Ovary (tissue), 9 donors: ENCODE data around the gene PAPOLA. TPM values are rescaled to one million over a fixed set of nuclear protein-coding genes. Genes with fewer than 3 reads are reported as not detected.

Experiments
- DNase-seq, 5 donors: peaks; one replicate each; pipeline ENCODE4 v3.0.0-alpha.2; 2019 to 2020
- H3K27ac ChIP-seq, 2 donors: fragments of 200-600 bp; one replicate each; pipeline versions ENCODE4 v1.5.1 to v1.8.0; 2019 to 2022
- H3K27me3 ChIP-seq: fragments of 200-600 bp; one replicate; pipeline ENCODE4 v1.8.0; 2022
- H3K36me3 ChIP-seq: fragments of 200-600 bp; sonication (generic); one replicate; pipeline ENCODE4 v1.5.1; 2019
- H3K4me1 ChIP-seq: one replicate; pipeline ENCODE4 v1.8.1; 2013; ENCODE audit warnings: mild to moderate bottlenecking, moderate library complexity; ENCODE audit not compliant: insufficient read depth
- H3K4me3 ChIP-seq: fragments of 200-600 bp; sonication (generic); one replicate; pipeline ENCODE4 v1.5.1; 2017
- H3K9me3 ChIP-seq, 2 donors: fragments of 200-600 bp in 1 of 2; sonication (generic) in 1 of 2; one replicate each; pipeline versions ENCODE4 v1.5.1 to v1.8.1; 2013 to 2019; ENCODE audit warnings: mild to moderate bottlenecking in 1 of 2, moderate library complexity in 1 of 2
- EP300 ChIP-seq: sonication (generic); formaldehyde crosslinking; IDR thresholded peaks from one replicate; pipeline ENCODE4 v1.6.1; 2017; ENCODE audit warnings: antibody characterized with exemption
- POLR2A ChIP-seq: fragments of 450-650 bp; IDR thresholded peaks from one replicate; pipeline ENCODE4 v1.6.1; 2017; ENCODE audit warnings: antibody characterized with exemption, mild to moderate bottlenecking, moderate library complexity
- WGBS, 3 donors: extraction: QIAGEN DNeasy Blood & Tissue Kit in 1 of 3; methylation state at CpG; one replicate each; pipeline versions ENCODE4 v1.1.5 to v1.1.7; 2013 to 2017; 5-methylcytosine and 5-hydroxymethylcytosine counted together
- intact Hi-C, 4 donors: fragments of 100-400 bp; cut with DNase I; formaldehyde crosslinking; loops; one replicate each; pipeline versions ENCODE4 v1.11.0 to v1.15.1; 2022 to 2023
- polyA plus RNA-seq, 2 donors: library from polyadenylated mRNA; stranded (reverse); fragments of 200-250 nt in 1 of 2; fragments of 350-450 nt in 1 of 2; fragmentation: Illumina TruSeq in 1 of 2; extraction: RNeasy Lipid Tissue Mini Kit (QIAGEN cat#74804) in 1 of 2; gene quantifications; one replicate each; pipeline ENCODE4 v1.2.3, GENCODE V29; 2013 to 2014
- total RNA-seq, 7 donors: library from RNA; depleted of rRNA in 2 of 7; stranded (reverse); fragments of >200 nt in 2 of 7; fragmentation: NEBNext Ultra II Directional in 3 of 7; extraction: Animal tissue kit (Norgen Biotek cat#: 25700) in 3 of 7; gene quantifications; one replicate each; pipeline versions ENCODE4 v1.1.0 to v1.2.4, GENCODE V29; 2016 to 2023
- TF ChIP-seq, protein P1 (sequence below), 3 donors: fragments of 450-650 bp in 2 of 3; fragments of 200-600 bp in 1 of 3; IDR thresholded peaks; one replicate each; pipeline versions ENCODE4 v1.5.1 to v1.8.0; 2016 to 2022; ENCODE audit warnings: antibody characterized with exemption in 3 of 3, mild to moderate bottlenecking in 1 of 3
- donor health status: DM: no; HTN: no; CAD: no; lungs with moderate emphysema.
- donor health status: DM: no; HTN: no; CAD: no.
- donor health status: Bipolar disorder and iron deficiency.
- donor health status: DM: yes; HTN: yes; CAD: no.
- donor health status: DM: no; HTN: no; CAD: no.
- donor health status: DM: yes; HTN: yes; CAD: no.

PAPOLA gene
- total and polyA plus RNA-seq, 9 donors: 68.5 to 187 (median 149) TPM

GRCh38 chr14:96586056-96586455, 83.9 kb downstream of the PAPOLA start:
- Histone ChIP-seq H3K27ac (no peak overlapping the region), H3K9me3 (no peaks in the 10 kb centered on the region), H3K4me1 (no peaks in the 10 kb centered on the region), H3K27me3 (no peaks in the 10 kb centered on the region), H3K4me3 (no peak overlapping the region), H3K36me3 (no peaks in the 10 kb centered on the region)
- TF ChIP-seq EP300 (no peak), POLR2A (no peak)
- TF ChIP-seq, protein P1, sequence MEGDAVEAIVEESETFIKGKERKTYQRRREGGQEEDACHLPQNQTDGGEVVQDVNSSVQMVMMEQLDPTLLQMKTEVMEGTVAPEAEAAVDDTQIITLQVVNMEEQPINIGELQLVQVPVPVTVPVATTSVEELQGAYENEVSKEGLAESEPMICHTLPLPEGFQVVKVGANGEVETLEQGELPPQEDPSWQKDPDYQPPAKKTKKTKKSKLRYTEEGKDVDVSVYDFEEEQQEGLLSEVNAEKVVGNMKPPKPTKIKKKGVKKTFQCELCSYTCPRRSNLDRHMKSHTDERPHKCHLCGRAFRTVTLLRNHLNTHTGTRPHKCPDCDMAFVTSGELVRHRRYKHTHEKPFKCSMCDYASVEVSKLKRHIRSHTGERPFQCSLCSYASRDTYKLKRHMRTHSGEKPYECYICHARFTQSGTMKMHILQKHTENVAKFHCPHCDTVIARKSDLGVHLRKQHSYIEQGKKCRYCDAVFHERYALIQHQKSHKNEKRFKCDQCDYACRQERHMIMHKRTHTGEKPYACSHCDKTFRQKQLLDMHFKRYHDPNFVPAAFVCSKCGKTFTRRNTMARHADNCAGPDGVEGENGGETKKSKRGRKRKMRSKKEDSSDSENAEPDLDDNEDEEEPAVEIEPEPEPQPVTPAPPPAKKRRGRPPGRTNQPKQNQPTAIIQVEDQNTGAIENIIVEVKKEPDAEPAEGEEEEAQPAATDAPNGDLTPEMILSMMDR (IDR thresholded peaks at IDR 0.05): no peak
- no peak for DNase-seq
- intact Hi-C loops: loop anchor here in 1 of 4 donors (10.0 kb wide), 1 partner anchor 159 kb away; no protein-coding TSS in a partner anchor
- 39 to 48% (median 45%) methylated on average over 11 of the region's 11 CpGs for WGBS, 3 donors

DNA sequence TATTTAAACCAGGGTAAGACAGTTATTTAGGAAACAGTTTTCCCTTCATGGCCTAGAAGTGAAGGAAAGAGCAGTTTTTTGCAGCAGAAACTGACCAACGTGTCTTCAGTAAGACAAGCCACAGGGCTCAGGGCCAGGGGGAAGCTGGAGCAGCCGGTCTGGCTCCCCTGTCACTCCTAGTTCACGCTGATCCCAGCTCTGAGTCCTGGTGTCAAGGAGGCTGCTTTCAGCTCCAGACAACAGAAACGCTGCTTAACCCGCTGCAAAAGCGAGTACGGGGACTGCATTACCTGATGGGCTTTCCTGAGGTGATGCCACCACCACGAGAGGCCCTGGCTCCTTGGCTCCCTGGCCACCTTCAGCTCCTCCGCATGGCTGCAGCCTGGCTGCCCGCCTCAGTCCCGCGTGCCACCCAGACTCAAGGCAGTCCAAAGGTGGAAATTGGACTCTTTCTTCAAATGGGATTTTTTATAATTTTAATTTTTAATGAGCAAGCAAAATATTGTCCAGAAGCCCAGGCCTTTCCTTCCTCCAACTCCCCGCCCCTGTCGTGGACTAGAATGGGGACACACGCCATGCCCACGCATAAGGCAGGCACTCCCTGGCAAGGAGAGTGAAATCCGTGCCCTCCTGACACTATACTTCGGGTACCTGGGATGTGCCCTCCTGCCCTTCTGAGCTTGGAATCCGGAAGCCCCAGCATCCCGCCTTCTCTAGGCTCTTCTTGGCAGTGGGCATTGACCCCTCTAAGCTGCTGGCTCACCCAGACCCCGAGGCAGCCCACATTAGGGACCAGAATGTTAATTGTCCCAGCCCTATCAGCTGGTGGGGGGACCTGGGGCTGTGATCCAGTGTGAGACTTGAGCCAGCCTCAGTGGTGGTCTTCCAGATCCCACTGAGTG, 85.0 kb downstream of the PAPOLA start:
- no peak overlapping the region for H3K27ac ChIP-seq
- intact Hi-C loops: loop anchor here in 1 of 4 donors (10.0 kb wide), 1 partner anchor 158 kb away; no protein-coding TSS in a partner anchor
- WGBS, 3 donors: 72 to 79% (median 73%) methylated on average over 21 of the region's 21 CpGs
- H3K36me3 ChIP-seq: no peaks in the 10 kb centered on the region
- no peak overlapping the region for H3K4me3 ChIP-seq
- H3K27me3 ChIP-seq: no peaks in the 10 kb centered on the region
- TF ChIP-seq EP300: no peak
- TF ChIP-seq, protein P1 (IDR thresholded peaks at IDR 0.05): no peak
- no peak for TF ChIP-seq POLR2A
- no peak for DNase-seq
- no peaks in the 10 kb centered on the region for H3K9me3 ChIP-seq
- H3K4me1 ChIP-seq: no peaks in the 10 kb centered on the region

- TF ChIP-seq, protein P1 (IDR thresholded peaks at IDR 0.05): no peak
- TF ChIP-seq POLR2A: no peak
- TF ChIP-seq EP300: no peak
- Histone ChIP-seq H3K27ac (no peak overlapping the region), H3K36me3 (no peaks in the 10 kb centered on the region), H3K9me3 (no peaks in the 10 kb centered on the region), H3K4me3 (no peak overlapping the region), H3K27me3 (no peaks in the 10 kb centered on the region), H3K4me1 (no peaks in the 10 kb centered on the region)
- no peak for DNase-seq
- intact Hi-C loops: loop anchor here in 1 of 4 donors (10.0 kb wide), 1 partner anchor 157 kb away; no protein-coding TSS in a partner anchor
- WGBS, 3 donors: 92 to 97% (median 94%) methylated on average over 6 of the region's 6 CpGs
Measured at GRCh38 chr14:96587823-96588385, 85.7 kb downstream of the PAPOLA start.

GRCh38 chr14:96588410-96589257, 86.5 kb downstream of the PAPOLA start:
- H3K9me3 ChIP-seq: no peaks in the 10 kb centered on the region
- no peaks in the 10 kb centered on the region for H3K36me3 ChIP-seq
- no peaks in the 10 kb centered on the region for H3K27me3 ChIP-seq
- TF ChIP-seq POLR2A (no peak), EP300 (no peak)
- TF ChIP-seq, protein P1 (IDR thresholded peaks at IDR 0.05): no peak
- H3K4me3 ChIP-seq: no peak overlapping the region
- H3K4me1 ChIP-seq: no peaks in the 10 kb centered on the region
- H3K27ac ChIP-seq: no peak overlapping the region
- intact Hi-C loops: loop anchor here in 1 of 4 donors (10.0 kb wide), 1 partner anchor 156 kb away; no protein-coding TSS in a partner anchor
- no peak for DNase-seq
- 35 to 41% (median 39%) methylated on average over 22 of the region's 22 CpGs for WGBS, 3 donors
